DND-41 (cell line): Measurements from ENCODE around the gene FHOD3.

Experiments
- EZH2 ChIP-seq: IDR thresholded peaks from 3 replicates; pipeline ENCODE4 v1.6.1; 2012; ENCODE audit warnings: borderline replicate concordance, low read depth, mild to moderate bottlenecking, moderate library complexity, low read length, inconsistent platforms; ENCODE audit not compliant: severe bottlenecking
- TF ChIP-seq, protein P1 (sequence below): IDR thresholded peaks from 2 replicates; pipeline ENCODE4 v1.5.1; 2012; ENCODE audit warnings: borderline replicate concordance, low read length, moderate library complexity, mild to moderate bottlenecking; ENCODE audit not compliant: poor library complexity, severe bottlenecking; ENCODE audit errors: extremely low read depth

DNA sequence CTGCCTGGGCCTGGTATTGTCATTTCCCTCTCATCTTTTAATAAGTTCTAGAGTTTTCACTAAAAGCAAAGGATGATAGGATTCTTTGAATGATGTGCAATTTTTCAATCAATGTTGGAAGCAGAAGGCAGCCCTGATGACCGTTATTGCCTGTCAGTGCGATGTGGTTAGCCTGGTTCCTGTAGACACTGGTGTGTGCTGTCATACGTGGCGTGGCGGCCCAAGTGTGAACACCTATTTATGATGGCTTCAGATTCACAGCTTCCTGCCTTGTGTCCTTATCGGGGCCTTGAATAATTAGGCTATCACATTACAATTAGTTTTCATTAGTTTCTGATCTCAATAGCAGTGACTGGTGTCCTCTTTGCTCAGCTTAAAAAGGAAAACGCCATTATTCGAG is 312.7 kb downstream of the FHOD3 start:
- TF ChIP-seq EZH2 = no peak
- TF ChIP-seq, protein P1, sequence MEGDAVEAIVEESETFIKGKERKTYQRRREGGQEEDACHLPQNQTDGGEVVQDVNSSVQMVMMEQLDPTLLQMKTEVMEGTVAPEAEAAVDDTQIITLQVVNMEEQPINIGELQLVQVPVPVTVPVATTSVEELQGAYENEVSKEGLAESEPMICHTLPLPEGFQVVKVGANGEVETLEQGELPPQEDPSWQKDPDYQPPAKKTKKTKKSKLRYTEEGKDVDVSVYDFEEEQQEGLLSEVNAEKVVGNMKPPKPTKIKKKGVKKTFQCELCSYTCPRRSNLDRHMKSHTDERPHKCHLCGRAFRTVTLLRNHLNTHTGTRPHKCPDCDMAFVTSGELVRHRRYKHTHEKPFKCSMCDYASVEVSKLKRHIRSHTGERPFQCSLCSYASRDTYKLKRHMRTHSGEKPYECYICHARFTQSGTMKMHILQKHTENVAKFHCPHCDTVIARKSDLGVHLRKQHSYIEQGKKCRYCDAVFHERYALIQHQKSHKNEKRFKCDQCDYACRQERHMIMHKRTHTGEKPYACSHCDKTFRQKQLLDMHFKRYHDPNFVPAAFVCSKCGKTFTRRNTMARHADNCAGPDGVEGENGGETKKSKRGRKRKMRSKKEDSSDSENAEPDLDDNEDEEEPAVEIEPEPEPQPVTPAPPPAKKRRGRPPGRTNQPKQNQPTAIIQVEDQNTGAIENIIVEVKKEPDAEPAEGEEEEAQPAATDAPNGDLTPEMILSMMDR = no peak
